ENCODE data around the gene CANT1.

Gene CANT1

GRCh38 chr17:79043931-79044320, 34.4 kb upstream of the CANT1 start:
- H3K4me1 ChIP-seq = peaks cover 31% of the 10 kb centered on the region
- H4K20me1 ChIP-seq = no peaks in the 10 kb centered on the region
- no peak overlapping the region for H3K4me3 ChIP-seq
- H3K9me3 ChIP-seq = no peaks in the 10 kb centered on the region
- H3K27ac ChIP-seq = no peak overlapping the region
- no peaks in the 10 kb centered on the region for H3K36me3 ChIP-seq
- TF ChIP-seq Cebpa-rat (IDR thresholded peaks at IDR 0.05) = no peak
- no peak overlapping the region for H3K9ac ChIP-seq
- H3K27me3 ChIP-seq = no peaks in the 10 kb centered on the region
- no peak overlapping the region for H3K4me2 ChIP-seq

GRCh38 chr17:79043191-79043930, 33.8 kb upstream of the CANT1 start:
- Histone ChIP-seq H4K20me1 (no peaks in the 10 kb centered on the region), H3K9me3 (no peaks in the 10 kb centered on the region), H3K4me3 (no peak overlapping the region), H3K36me3 (no peaks in the 10 kb centered on the region), H3K4me2 (no peak overlapping the region), H3K9ac (no peak overlapping the region), H3K4me1 (peaks cover 25% of the 10 kb centered on the region), H3K27ac (no peak overlapping the region), H3K27me3 (no peaks in the 10 kb centered on the region)
- TF ChIP-seq Cebpa-rat (IDR thresholded peaks at IDR 0.05) = no peak

- H3K4me1 ChIP-seq = peaks cover 18% of the 10 kb centered on the region
- H4K20me1 ChIP-seq = no peaks in the 10 kb centered on the region
- H3K36me3 ChIP-seq = no peaks in the 10 kb centered on the region
- no peak overlapping the region for H3K27ac ChIP-seq
- TF ChIP-seq Cebpa-rat (IDR thresholded peaks at IDR 0.05) = no peak
- no peak overlapping the region for H3K4me2 ChIP-seq
- no peaks in the 10 kb centered on the region for H3K27me3 ChIP-seq
- H3K9ac ChIP-seq = no peak overlapping the region
- no peak overlapping the region for H3K4me3 ChIP-seq
- H3K9me3 ChIP-seq = no peaks in the 10 kb centered on the region
Observed at GRCh38 chr17:79042421-79043190, 33.0 kb upstream of the CANT1 start.

DNA sequence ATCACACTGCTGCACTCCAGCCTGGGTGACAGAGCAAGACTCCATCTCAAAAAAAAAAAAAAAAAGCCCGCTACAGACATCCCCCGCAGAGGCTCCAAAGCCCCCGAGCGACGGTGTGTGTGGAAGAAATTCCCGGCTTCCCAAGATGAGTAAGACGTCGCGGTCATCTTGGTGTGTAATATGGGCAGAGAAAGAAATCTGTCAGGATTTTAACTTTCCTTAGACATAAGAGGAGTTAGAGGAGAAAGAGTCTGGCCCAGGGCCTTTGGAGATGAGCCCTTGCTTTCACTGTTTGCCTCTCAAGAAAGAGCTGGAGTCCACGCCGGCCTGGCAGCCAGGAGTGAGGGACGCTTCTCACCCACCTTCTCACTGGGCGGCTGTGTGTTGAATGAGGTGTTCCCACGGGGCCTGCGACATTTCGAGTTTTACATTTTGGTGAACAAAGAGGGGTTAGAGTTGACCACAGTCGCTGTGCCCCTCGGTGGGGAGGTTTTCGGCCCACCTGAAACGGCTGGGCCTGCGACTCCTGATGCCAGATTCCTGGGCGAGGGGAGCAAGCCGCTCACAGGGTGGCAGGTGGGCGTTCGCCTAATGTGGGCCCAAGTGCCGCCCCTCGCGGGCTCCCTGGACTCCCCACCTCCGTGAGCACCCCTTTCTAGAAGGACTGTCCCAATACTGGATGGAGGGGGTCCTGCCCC, 32.3 kb upstream of the CANT1 start:
- no peaks in the 10 kb centered on the region for H4K20me1 ChIP-seq
- H3K9me3 ChIP-seq = no peaks in the 10 kb centered on the region
- H3K4me3 ChIP-seq = no peak overlapping the region
- no peaks in the 10 kb centered on the region for H3K36me3 ChIP-seq
- H3K27me3 ChIP-seq = no peaks in the 10 kb centered on the region
- H3K27ac ChIP-seq = no peak overlapping the region
- H3K4me1 ChIP-seq = peaks cover 10% of the 10 kb centered on the region
- H3K9ac ChIP-seq = no peak overlapping the region
- no peak for TF ChIP-seq Cebpa-rat (IDR thresholded peaks at IDR 0.05)
- no peak overlapping the region for H3K4me2 ChIP-seq

GRCh38 chr17:79041041-79041570, 31.5 kb upstream of the CANT1 start:
- Histone ChIP-seq H3K9ac (no peak overlapping the region), H3K4me3 (no peak overlapping the region), H3K9me3 (no peaks in the 10 kb centered on the region), H3K27me3 (no peaks in the 10 kb centered on the region), H3K4me1 (peaks cover 10% of the 10 kb centered on the region), H3K27ac (no peak overlapping the region), H3K4me2 (no peak overlapping the region), H3K36me3 (no peaks in the 10 kb centered on the region), H4K20me1 (no peaks in the 10 kb centered on the region)
- TF ChIP-seq Cebpa-rat (IDR thresholded peaks at IDR 0.05) = no peak

DNA sequence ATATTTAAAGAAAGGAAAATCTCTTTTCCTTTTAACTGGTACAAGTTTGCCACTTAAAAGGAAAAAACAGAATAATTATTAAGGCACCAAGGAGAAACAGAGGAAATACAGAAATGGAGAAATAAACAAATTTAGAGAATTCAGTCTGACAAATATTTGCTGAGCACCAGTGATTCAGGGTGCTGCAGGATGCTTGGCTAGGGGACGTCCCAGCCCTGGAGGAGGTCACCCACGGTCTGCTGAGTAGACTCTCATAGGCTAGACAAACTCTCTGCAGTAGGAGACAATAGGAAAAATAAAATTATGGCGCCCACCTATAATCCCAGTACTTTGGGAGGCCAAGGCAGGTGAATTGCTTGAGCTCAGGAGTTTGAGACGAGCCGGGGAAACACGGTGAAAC, 30.3 kb upstream of the CANT1 start:
- Histone ChIP-seq H3K36me3 (no peaks in the 10 kb centered on the region), H3K9me3 (no peaks in the 10 kb centered on the region), H4K20me1 (no peaks in the 10 kb centered on the region), H3K27me3 (no peaks in the 10 kb centered on the region), H3K9ac (no peak overlapping the region), H3K27ac (no peak overlapping the region), H3K4me1 (peaks cover 11% of the 10 kb centered on the region; the same call in 1 of the 2 replicates), H3K4me3 (no peak overlapping the region), H3K4me2 (no peak overlapping the region)
- no peak for TF ChIP-seq Cebpa-rat (IDR thresholded peaks at IDR 0.05)

DNA sequence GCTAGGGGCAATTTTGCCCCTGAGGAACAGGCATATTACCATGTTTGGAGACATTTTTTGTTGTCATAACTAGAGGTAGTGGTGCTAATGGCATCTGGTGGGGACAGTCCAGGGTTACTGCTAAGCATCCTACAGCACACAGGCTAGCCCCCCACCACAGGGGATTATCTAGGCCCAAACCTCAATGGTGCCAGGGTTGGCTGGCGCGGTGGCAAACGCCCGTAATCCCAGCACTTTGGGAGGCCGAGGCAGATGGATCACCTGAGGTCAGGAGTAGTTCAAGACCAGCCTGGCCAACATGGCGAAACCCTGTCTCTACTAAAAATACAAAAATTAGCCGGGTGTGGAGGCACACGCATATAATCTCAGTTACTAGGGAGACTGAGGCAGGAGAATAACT, 29.6 kb upstream of the CANT1 start:
- H3K27ac ChIP-seq = no peak overlapping the region

DNA sequence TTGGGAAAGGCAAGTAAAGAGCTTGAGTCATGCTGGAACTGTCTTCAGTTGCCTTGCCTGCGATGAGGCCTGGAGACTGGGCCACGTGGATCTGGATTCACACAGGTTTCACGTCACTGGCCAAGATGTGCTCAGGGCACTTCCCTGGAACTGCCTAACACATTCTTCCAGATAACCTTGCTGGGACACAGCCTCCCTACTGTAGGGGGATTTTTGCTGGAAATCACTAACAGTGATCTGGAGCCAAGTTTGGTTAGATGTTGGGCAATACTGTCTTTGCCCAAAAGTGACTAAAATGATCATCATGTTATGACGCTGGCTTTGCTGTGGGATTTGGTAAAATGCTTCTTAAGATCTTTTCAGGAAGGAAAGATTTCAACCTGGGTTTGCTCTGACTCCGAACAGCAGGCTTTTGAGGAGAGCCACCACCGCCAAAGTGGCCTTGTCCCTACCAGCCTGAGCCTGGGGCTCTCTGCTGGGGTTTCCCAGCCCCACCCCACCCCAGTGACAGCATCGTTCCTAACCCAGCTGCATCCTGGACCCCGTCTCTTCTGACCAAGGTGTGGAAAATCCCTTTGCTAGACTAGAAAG, 29.1 kb upstream of the CANT1 start:
- no peaks in the 10 kb centered on the region for H3K9me3 ChIP-seq
- no peaks in the 10 kb centered on the region for H3K27me3 ChIP-seq
- H4K20me1 ChIP-seq = no peaks in the 10 kb centered on the region
- TF ChIP-seq Cebpa-rat (IDR thresholded peaks at IDR 0.05) = no peak
- no peaks in the 10 kb centered on the region for H3K36me3 ChIP-seq
- H3K27ac ChIP-seq = no peak overlapping the region
- H3K4me1 ChIP-seq = peaks cover 18% of the 10 kb centered on the region
- no peak overlapping the region for H3K4me2 ChIP-seq
- H3K9ac ChIP-seq = no peak overlapping the region
- no peak overlapping the region for H3K4me3 ChIP-seq

More for the DNA sequence above, 29.6 kb upstream of the CANT1 start:
- TF ChIP-seq Cebpa-rat (IDR thresholded peaks at IDR 0.05) = no peak
- Histone ChIP-seq H3K27me3 (no peaks in the 10 kb centered on the region), H3K4me2 (no peak overlapping the region), H3K9ac (no peak overlapping the region), H3K9me3 (no peaks in the 10 kb centered on the region), H3K4me3 (no peak overlapping the region), H3K36me3 (no peaks in the 10 kb centered on the region), H4K20me1 (no peaks in the 10 kb centered on the region), H3K4me1 (peaks cover 13% of the 10 kb centered on the region)

DNA sequence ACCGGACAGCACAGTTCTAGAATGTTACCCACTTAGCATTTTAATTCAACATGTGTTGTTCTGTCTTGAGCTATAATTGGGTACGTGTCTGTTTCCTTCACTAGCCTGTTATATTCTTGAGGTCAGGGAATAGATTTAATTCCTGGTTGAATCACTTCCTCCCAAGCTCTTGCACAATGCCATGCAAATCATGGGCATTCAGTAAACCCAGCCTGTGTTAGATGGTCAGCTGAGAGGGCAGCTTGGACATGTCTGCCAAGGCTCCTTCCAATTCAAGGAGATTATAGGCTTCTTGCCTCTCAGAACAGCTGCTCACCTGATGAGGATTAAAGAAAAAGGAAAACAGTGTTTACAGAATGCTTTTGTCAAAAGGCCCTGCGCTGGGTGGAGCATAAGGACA, 27.0 kb upstream of the CANT1 start:
- Histone ChIP-seq H3K27ac (no peak overlapping the region), H3K4me2 (no peak overlapping the region), H3K4me1 (peaks cover 18% of the 10 kb centered on the region), H3K4me3 (no peak overlapping the region), H3K9me3 (no peaks in the 10 kb centered on the region), H3K36me3 (no peaks in the 10 kb centered on the region), H3K9ac (no peak overlapping the region), H3K27me3 (no peaks in the 10 kb centered on the region), H4K20me1 (no peaks in the 10 kb centered on the region)
- TF ChIP-seq Cebpa-rat (IDR thresholded peaks at IDR 0.05) = no peak

All from BLaER1 (cell line).